Naive thymus-derived CD8-positive, alpha-beta T cell (primary cell): ENCODE results near the gene MLEC. TPM values are rescaled to one million over a fixed set of nuclear protein-coding genes. Genes with fewer than 3 reads are reported as not detected.

Experiments
- ATAC-seq, 2 donors: fragments of 150-1000 bp; cut with Tn5 transposase in 1 of 2; sonication (Bioruptor Pico), chemical (Tn5 transposase) in 1 of 2; 1 replicate in 1 of 2; 2 replicates in 1 of 2; pipeline ENCODE4 v1.10.0; 2021; ENCODE audit warnings: mild to moderate bottlenecking in 2 of 2, moderate library complexity in 2 of 2
- POLR2A ChIA-PET: fragments of 350-600 bp; sonication (Branson Sonifier 250); formaldehyde crosslinking; loops from one replicate; lab custom pipeline; 2021; ENCODE audit warnings: antibody characterized with exemption; lab: Charles Lee
- DNase-seq, 10 donors: peaks; one replicate each; pipeline versions ENCODE4 v3.0.0 to v3.0.0-alpha.2; 2020 to 2022
- H3K27ac Mint-ChIP-seq, 10 donors: one replicate each; pipeline ENCODE4 v1.8.0; 2020 to 2022; ENCODE audit warnings: mild to moderate bottlenecking in 10 of 10, mixed read lengths in 10 of 10, moderate library complexity in 4 of 10, inconsistent platforms in 1 of 10
- H3K27me3 Mint-ChIP-seq, 5 donors: one replicate each; pipeline ENCODE4 v1.8.0; 2021 to 2022; ENCODE audit warnings: mixed read lengths in 5 of 5
- H3K36me3 Mint-ChIP-seq, 3 donors: one replicate each; pipeline ENCODE4 v1.8.0; 2020 to 2022; ENCODE audit warnings: mixed read lengths in 3 of 3, mild to moderate bottlenecking in 2 of 3, inconsistent platforms in 1 of 3
- H3K4me1 Mint-ChIP-seq, 4 donors: one replicate each; pipeline ENCODE4 v1.8.0; 2021 to 2022; ENCODE audit warnings: mixed read lengths in 4 of 4
- H3K4me3 Mint-ChIP-seq, 10 donors: one replicate each; pipeline ENCODE4 v1.8.0; 2020 to 2022; ENCODE audit warnings: mild to moderate bottlenecking in 10 of 10, mixed read lengths in 10 of 10, moderate library complexity in 6 of 10, inconsistent platforms in 1 of 10
- H3K9me3 Mint-ChIP-seq, 9 donors: one replicate each; pipeline ENCODE4 v1.8.0; 2020 to 2022; ENCODE audit warnings: mixed read lengths in 9 of 9, mild to moderate bottlenecking in 3 of 9, inconsistent platforms in 1 of 9, moderate library complexity in 1 of 9
- polyA plus RNA-seq, 3 donors: library from polyadenylated mRNA; unstranded; fragments of 300-500 nt; fragmentation: Illumina TruSeq; gene quantifications; one replicate each; pipeline ENCODE4 v1.2.3, GENCODE V29; 2021
- total RNA-seq, 8 experiments: library from RNA in 2 of 8; stranded (reverse) in 2 of 8; gene quantifications; one replicate each; pipeline ENCODE4 v1.2.3 and lab custom pipeline; 2021 to 2026

Gene MLEC
- total and polyA plus RNA-seq, 5 experiments from 2014 or later, result 32.7 to 44.6 (median 40.7) TPM

GRCh38 chr12:120733574-120733973 is 46.6 kb downstream of the MLEC start:
- ATAC-seq, result no peak
- H3K27ac Mint-ChIP-seq, result peak overlapping the region in 1 of 10 donors; percentile 73

GRCh38 chr12:120734210-120734609 is 47.3 kb downstream of the MLEC start:
- Mint-ChIP-seq H3K27me3 (no peaks in the 10 kb centered on the region), H3K4me1 (peaks cover 0 to 4% (median 1%) of the 10 kb centered on the region in 4 donors), H3K4me3 (no peak overlapping the region), H3K36me3 (peaks cover 5 to 24% (median 17%) of the 10 kb centered on the region in 3 donors), H3K27ac (peak overlapping the region in 1 of 10 donors; percentile 1), H3K9me3 (no peaks in the 10 kb centered on the region)
- POLR2A ChIA-PET, result no interaction called here
- ATAC-seq (no peak), DNase-seq (no peak)

More at GRCh38 chr12:120733574-120733973, 46.6 kb downstream of the MLEC start:
- Mint-ChIP-seq H3K4me3 (no peak overlapping the region), H3K4me1 (peaks cover 0 to 6% (median 1%) of the 10 kb centered on the region in 4 donors), H3K9me3 (no peaks in the 10 kb centered on the region), H3K36me3 (peaks cover 5 to 28% (median 18%) of the 10 kb centered on the region in 3 donors), H3K27me3 (no peaks in the 10 kb centered on the region)
- POLR2A ChIA-PET, result no interaction called here
- DNase-seq, result no peak

- H3K4me3 Mint-ChIP-seq, result no peak overlapping the region
- ATAC-seq (no peak), DNase-seq (no peak)
- POLR2A ChIA-PET, result no interaction called here
- no peak overlapping the region for H3K27ac Mint-ChIP-seq
- no peaks in the 10 kb centered on the region for H3K9me3 Mint-ChIP-seq
- no peaks in the 10 kb centered on the region for H3K27me3 Mint-ChIP-seq
- peaks cover 5 to 16% (median 11%) of the 10 kb centered on the region in 3 donors for H3K36me3 Mint-ChIP-seq
- peaks cover 0 to under 1% (median 0%) of the 10 kb centered on the region in 4 donors for H3K4me1 Mint-ChIP-seq
Measured at GRCh38 chr12:120735181-120735580, 48.2 kb downstream of the MLEC start.

GRCh38 chr12:120736404-120737331 is 49.7 kb downstream of the MLEC start:
- Mint-ChIP-seq H3K4me1 (no peaks in the 10 kb centered on the region), H3K9me3 (no peaks in the 10 kb centered on the region), H3K27me3 (no peaks in the 10 kb centered on the region), H3K36me3 (peaks cover 0 to 10% (median 7%) of the 10 kb centered on the region in 3 donors), H3K27ac (peak overlapping the region in 2 of 10 donors; percentile 71 to 73), H3K4me3 (no peak overlapping the region)
- no peak for DNase-seq
- POLR2A ChIA-PET, result interaction anchor here (0.6 kb wide), 1 partner anchor 17 kb away, joined by 4 read pairs; no protein-coding TSS in a partner anchor
- no peak for ATAC-seq

GRCh38 chr12:120737557-120738251 is 50.8 kb downstream of the MLEC start:
- Mint-ChIP-seq H3K27me3 (no peaks in the 10 kb centered on the region), H3K4me3 (no peak overlapping the region), H3K36me3 (peaks cover 0 to 10% (median 7%) of the 10 kb centered on the region in 3 donors), H3K4me1 (no peaks in the 10 kb centered on the region), H3K9me3 (no peaks in the 10 kb centered on the region), H3K27ac (no peak overlapping the region)
- POLR2A ChIA-PET, result no interaction called here
- ATAC-seq (no peak), DNase-seq (peak in 1 of 10 donors; percentile 58)

GRCh38 chr12:120738252-120739030 is 51.5 kb downstream of the MLEC start:
- Mint-ChIP-seq H3K27me3 (no peaks in the 10 kb centered on the region), H3K36me3 (peaks cover 0 to 10% (median 3%) of the 10 kb centered on the region in 3 donors), H3K27ac (no peak overlapping the region), H3K9me3 (no peaks in the 10 kb centered on the region), H3K4me3 (no peak overlapping the region), H3K4me1 (no peaks in the 10 kb centered on the region)
- POLR2A ChIA-PET, result no interaction called here
- no peak for ATAC-seq
- DNase-seq, result peak in 1 of 10 donors; percentile 46

GRCh38 chr12:120739031-120739762 is 52.2 kb downstream of the MLEC start:
- Mint-ChIP-seq H3K27me3 (no peaks in the 10 kb centered on the region), H3K4me3 (no peak overlapping the region), H3K4me1 (no peaks in the 10 kb centered on the region), H3K27ac (no peak overlapping the region), H3K9me3 (no peaks in the 10 kb centered on the region), H3K36me3 (peaks cover 0 to 6% (median 1%) of the 10 kb centered on the region in 3 donors)
- ATAC-seq, result no peak
- DNase-seq, result peak in 1 of 10 donors; percentile 45
- POLR2A ChIA-PET, result no interaction called here

- Mint-ChIP-seq H3K4me3 (no peak overlapping the region), H3K9me3 (no peaks in the 10 kb centered on the region), H3K36me3 (peaks cover 0 to 4% (median 0%) of the 10 kb centered on the region in 3 donors), H3K27me3 (no peaks in the 10 kb centered on the region), H3K4me1 (no peaks in the 10 kb centered on the region), H3K27ac (peak overlapping the region in 4 of 10 donors; percentile 49 to 83 (median 68))
- ATAC-seq (no peak), DNase-seq (peak in 1 of 10 donors; percentile 22)
- POLR2A ChIA-PET, result no interaction called here
Measured at GRCh38 chr12:120739821-120740613, 53.1 kb downstream of the MLEC start.

GRCh38 chr12:120740871-120741270 is 53.9 kb downstream of the MLEC start:
- Mint-ChIP-seq H3K27ac (peak overlapping the region in 1 of 10 donors; percentile 74), H3K4me1 (no peaks in the 10 kb centered on the region), H3K4me3 (no peak overlapping the region), H3K27me3 (no peaks in the 10 kb centered on the region), H3K9me3 (no peaks in the 10 kb centered on the region), H3K36me3 (peaks cover 0 to 4% (median 0%) of the 10 kb centered on the region in 3 donors)
- POLR2A ChIA-PET, result no interaction called here
- no peak for ATAC-seq
- peak in 1 of 10 donors; percentile 9 for DNase-seq

GRCh38 chr12:120741476-120742421 is 54.8 kb downstream of the MLEC start:
- Mint-ChIP-seq H3K36me3 (peaks cover 0 to 4% (median 0%) of the 10 kb centered on the region in 3 donors), H3K27me3 (no peaks in the 10 kb centered on the region), H3K27ac (no peak overlapping the region), H3K9me3 (no peaks in the 10 kb centered on the region), H3K4me3 (no peak overlapping the region), H3K4me1 (no peaks in the 10 kb centered on the region)
- POLR2A ChIA-PET, result no interaction called here
- ATAC-seq (no peak), DNase-seq (peak in 1 of 10 donors; percentile 53)
